HG02798 (cell line): ENCODE results near the gene XPC.

Experiments
- ATAC-seq: cut with Tn5 transposase; IDR thresholded peaks from one replicate; pipeline ENCODE4 v1.9.1; 2021; ENCODE audit warnings: mild to moderate bottlenecking; ENCODE audit not compliant: unreplicated experiment, poor library complexity

The XPC gene

DNA sequence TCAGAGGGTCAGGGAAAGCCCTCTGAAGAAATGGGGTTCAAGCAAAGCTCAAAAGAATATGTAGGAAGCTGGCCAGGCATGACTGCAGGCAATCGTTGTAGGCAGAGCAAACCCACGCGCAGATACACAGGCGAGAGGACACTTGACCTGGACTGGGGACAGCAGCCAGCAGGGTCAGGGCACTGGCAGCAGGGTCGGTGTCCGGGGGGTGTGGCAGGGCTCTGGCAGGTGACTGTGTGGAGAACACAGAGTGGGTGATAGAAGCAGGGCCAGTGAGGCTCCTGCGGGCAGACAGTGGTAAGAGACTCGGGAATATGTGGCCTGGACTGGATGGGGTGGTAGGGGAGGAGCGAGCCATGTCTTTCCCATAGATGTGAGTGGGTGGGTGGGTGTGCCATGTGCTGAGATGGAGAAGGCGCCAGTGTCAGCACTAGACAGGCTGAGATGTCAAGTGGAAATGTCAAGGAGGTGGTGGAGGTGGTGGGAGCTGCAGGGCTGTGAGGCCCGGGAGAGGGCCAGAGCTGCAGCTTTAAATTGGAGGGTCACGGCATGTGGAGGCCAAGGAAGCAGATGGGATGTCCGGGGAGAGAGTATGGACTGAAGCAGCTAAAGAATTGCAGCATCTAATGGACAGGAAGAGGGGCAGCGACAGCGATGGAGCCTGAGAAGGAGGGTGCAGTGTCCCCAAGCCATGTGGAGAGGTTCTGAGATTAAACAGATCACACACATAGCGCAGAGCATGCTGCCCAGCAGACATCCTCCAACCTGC, 40.1 kb downstream of the XPC start:
- no peak for ATAC-seq

GRCh38 chr3:14137445-14137844, 41.0 kb downstream of the XPC start:
- no peak for ATAC-seq

- ATAC-seq = no peak
Measured at GRCh38 chr3:14137004-14137403, 41.4 kb downstream of the XPC start.

DNA sequence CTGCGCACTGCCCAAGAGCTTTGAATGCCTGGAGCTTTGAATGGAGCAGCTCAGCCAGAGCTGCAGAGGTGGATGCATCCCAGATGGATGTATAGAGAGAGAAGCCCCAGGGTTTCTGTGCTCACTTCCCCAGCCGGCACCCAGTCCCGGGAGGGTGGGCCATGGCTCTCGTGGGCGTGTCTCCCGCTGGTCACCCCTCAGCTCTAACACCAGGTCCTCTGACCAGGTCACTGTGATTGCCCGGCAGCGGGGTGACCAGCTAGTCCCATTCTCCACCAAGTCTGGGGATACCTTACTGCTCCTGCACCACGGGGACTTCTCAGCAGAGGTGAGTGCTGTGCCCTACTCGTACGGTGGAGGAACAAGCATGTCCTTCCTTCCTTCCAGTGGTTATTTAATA, 42.8 kb downstream of the XPC start:
- no peak for ATAC-seq

DNA sequence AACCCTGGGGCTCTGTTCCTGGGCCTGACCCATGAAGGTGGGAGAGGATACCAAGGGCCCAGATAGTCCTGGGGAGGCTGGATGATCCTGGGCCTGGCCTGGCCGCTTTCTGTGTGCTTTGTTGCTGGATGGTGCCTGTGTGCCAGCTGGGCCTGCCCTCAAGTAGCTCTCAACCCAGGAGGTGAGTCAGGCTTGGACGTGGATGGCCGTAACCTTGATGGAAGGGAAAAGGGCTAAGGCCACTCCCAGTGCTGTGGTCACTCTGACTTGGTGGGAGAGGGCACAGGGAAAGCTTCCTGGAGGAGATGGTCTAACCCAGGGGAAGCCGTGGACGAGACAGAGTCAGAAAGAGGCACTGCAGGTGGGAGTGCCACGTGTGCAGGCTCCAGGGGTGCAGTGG, 44.1 kb downstream of the XPC start:
- ATAC-seq = no peak

DNA sequence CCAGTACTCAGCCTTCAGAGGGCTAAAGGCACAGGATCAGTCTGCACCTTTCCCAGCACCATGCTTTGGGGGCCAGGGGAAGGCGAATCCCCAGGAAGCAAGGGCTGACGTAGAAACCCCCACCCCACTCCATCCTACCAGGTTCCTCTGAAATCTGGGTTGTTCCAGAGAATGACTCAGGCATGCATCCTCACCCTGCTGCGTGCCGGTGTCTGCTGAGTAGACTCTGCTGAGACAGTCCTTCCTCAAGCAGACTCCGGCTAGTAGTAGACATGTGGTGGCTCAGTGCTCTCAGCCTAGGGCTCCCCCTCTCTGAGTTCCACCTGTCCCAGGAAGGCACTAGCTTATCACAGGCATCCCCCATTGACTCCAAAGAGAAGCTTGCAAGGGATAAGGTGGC, 44.5 kb downstream of the XPC start:
- no peak for ATAC-seq

GRCh38 chr3:14133188-14133800, 45.1 kb downstream of the XPC start:
- ATAC-seq = no peak

- ATAC-seq = no peak
Measured at GRCh38 chr3:14132689-14133088, 45.7 kb downstream of the XPC start.

DNA sequence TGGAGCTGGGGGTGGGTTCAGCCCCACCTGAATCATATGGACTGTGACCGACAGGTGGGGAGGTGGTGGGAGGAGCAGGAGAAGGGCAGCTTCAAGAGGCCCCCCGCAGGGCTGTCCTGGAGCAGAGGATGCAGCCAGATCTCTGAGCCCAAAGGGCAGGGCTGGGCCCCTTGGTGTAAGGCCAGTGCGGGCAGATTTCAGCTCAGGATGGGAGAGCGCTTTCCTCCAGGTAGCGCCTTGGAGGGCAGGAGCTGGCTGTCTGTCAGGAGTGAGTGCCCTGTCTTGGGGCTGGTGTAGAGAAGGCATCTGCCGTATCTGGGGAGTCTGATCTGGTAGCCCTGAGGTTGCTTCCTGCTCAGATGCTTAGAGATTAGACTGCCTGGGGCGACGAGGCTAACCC, 46.3 kb downstream of the XPC start:
- no peak for ATAC-seq

DNA sequence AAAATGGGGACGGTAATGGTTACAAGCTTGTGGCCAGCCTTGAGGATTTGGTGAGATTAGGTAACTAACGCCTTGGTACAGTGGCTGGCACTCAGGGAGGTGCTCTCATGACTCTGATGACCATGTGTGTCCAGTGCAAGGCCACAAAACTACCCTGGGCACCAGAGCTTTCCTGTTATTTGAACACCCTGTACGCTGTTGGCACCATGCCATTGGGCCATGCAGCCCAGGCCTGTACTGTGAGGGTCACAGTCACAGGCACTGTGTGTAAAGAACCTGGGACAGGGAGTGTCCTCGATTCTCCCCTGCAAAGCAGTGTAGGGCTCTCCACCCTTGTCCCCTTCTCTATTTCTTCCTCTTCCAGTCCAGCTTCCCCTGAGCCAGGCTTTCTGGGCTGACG, 47.3 kb downstream of the XPC start:
- no peak for ATAC-seq

GRCh38 chr3:14130707-14131106, 47.7 kb downstream of the XPC start:
- ATAC-seq = no peak

DNA sequence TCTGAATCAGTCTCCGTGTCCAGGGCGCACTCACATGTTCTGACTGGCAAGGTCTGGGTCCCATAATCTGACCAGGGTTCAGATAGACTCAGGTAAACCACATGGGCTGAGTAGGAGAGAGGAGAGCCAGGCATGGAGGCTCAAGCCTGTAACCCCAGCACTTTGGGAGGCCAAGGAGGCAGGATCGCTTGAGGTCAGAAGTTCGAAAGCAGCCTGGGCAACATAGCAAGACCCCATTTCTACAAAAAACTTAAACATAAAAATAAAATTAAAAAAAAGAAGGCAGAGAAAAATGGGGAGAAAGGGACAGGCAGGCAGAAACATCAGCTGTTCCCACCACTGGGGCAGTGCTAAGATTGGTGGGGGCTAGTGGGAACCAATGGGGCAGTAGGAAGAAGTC, 48.2 kb downstream of the XPC start:
- no peak for ATAC-seq

- no peak for ATAC-seq
Measured at GRCh38 chr3:14129296-14129695, 49.1 kb downstream of the XPC start.

GRCh38 chr3:14128724-14129123, 49.7 kb downstream of the XPC start:
- ATAC-seq = no peak

DNA sequence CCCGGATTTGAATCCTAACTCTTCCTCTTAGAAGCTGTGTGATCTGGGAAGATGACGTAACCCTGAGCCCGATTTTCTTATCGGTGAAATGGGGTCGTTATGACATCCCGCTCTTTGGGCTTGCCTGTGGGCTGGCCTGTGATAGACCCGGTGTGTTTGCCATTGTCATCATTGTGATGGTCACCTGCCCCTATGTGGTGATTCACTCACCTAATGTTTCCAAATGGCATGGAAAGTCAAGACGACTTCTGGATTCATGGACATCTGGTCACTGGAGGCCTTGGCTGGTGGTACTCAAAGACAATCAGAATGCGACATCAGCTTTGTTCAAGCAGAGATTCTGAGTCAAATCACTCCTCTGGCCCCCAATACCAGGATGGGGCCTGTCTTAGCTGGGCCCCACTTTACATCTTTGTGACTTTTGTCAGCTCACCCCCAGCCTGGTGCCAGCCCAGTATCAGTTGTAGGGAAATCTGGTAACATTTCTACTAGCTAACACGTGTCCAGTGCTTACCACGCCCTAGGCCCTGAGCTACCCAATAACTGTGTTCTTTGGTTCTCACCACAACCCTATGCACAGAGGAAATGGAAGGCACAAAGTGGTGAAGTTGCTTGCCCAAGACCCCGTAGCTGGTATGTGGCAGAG, 50.8 kb downstream of the XPC start:
- no peak for ATAC-seq

DNA sequence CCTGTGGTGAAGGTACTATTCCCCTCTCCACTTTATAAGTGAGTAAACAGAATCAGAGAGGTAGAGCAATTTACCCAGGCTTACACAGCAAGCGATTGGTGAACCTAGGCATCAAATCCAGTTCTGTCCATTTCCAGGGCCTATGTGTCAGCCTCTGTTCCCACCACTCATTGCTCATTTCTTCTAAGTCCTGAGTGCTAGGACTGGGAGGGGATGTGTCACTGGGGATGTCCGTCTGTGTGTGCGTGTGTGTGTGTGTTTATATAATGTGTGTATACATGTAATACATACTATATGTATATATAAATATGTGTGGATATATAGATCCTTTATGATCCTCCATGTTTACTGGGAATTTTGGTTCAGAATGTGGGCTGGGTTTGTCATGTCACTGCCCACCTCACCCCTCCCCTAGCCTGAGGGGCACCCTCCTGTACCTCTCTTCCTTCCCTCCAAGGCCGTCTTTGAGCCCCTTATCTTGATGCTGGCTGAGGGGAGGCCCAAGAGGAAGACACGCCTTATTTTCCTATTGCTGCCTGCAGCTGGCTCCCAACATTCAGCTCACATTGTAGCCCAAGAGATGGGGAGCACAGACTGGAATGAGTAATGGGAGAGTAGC, 51.4 kb downstream of the XPC start:
- no peak for ATAC-seq

DNA sequence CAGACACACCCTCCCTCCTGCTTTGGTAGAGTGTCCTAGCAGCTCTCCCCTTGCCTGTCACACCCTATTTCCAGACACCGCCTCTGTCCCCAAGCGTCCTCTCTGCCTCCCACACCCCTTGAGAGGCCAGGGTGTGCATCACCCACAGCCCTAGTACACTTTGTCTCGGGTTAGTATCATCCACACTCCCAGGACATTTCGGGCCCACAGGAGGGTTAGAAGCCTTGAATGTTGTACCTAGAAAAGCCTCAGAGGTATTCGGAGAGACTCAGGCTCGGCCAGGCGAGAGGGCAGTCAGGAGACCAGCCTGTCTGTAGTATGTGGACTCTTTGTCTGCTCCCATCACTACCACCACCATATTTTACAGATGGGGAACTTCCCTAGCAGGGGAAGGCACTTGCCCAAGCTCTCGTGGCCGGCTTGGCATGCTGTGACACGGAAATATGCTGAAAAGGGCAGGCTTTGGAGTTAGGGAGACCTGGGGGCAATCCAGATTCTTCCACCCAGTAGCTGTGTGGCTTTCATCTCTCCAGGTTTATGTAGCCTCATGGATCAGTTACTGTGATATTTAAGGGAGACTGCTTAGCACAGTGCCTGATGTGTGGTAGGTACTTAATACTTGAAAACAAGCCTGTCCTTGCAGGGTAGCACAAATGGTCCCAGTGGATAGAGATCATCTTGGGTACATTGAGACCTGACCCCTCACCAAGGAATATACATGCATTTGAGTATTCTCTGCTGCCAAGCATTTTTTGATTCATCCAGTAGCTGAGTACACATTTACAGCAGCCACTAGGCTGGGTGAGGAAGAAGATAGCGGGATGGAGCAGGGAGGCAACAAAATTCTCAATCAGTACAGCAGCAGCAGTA, 52.1 kb downstream of the XPC start:
- no peak for ATAC-seq

DNA sequence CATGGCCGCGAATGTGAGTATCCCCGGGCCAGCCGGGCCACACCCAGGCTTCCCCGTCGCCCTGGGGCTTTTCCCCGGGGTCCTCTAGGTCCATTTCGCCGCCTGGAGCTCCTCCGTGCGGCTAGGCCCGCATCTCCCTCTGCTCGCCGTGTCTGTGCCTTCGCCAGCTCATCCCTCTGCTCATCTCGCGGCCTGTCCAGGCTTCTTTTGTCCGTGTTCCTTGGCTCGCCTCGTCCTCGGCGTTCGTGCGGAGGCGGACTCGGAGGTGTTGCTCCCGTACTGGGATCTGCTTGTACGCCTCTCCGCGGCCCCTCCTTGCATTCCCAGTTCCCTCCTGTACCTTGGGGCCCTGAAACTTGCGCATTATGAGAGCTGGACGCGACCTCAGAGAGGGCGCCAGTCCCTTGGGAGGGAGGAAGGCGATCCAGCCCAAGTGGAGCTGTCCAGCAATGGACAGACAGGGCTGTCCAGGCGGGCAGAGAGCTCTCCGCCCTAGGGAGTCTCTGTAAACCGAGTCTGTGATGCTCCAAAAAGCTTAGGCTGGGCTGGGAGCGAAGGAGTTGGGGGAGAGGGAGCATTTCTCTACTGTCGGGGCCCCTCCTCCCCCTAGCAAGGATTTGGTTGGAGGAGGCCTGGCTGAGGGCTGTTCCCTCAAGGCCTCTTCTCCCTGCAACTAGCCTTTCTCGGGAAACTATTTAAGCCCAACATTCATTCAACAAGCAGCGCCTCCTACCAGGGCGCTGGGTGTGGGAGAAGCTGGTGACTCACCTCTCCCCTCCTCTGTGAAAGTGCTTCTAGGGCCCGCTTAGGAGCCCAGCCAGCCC, 53.0 kb downstream of the XPC start:
- peak; percentile 14 for ATAC-seq

DNA sequence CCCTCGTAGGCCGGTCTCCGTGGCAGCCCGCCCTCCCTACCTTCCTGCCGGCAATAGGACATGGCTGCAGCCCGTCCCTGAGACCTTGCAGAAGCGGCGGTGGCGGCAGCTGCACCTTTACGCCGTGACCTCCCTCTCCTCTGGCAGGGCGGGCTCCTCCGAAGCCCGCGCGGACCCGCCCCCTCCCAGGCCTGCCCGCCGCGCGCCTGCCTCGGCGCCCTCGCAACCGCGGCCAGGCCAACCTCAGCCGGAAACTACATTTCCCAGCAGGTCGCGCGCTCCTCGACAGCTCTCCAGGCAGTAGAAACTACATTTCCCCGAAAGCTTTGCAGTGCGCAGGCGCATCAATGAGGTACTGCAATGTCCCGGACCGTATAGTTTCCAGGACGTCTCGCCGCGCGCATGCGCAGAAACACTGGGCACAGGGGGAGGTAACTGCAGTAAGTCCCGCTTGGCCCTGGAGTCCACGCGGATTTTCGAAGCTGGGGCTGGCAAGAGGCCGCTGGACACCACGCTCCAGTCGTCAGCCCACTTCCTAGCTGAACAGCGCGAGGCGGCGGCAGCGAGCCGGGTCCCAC, 53.7 kb downstream of the XPC start, which contains the start of the genes CHCHD4 and TMEM43:
TSS of gene CHCHD4 (minus strand) at position 256 of the 578 bp plus-strand sequence. CDS start at position 62, 194 bp downstream.
TSS of gene TMEM43 (plus strand) at position 438 of the 578 bp plus-strand sequence. CDS start 142 bp downstream, outside the sequence.
- peak; percentile 90 for ATAC-seq
